Spleen (tissue), 7 donors: ENCODE data around the gene TM4SF18.

Experiments used
- POLR2A ChIP-seq, 3 donors: fragments of 450-650 bp; IDR thresholded peaks; one replicate each; pipeline ENCODE4 v1.5.1; 2017; ENCODE audit warnings: antibody characterized with exemption in 3 of 3, mild to moderate bottlenecking in 1 of 3
- POLR2AphosphoS5 ChIP-seq, 3 donors: sonication (generic); formaldehyde crosslinking; IDR thresholded peaks; one replicate each; pipeline ENCODE4 v1.5.1; 2017; ENCODE audit warnings: antibody characterized with exemption in 3 of 3
- TF ChIP-seq, protein P1 (sequence below), 11 experiments: fragments of 200-600 bp in 7 of 11; fragments of 450-650 bp in 4 of 11; sonication (generic) in 4 of 11; IDR thresholded peaks in 8 of 11; conservative IDR thresholded peaks in 3 of 11; 1 replicate in 7 of 11; 2 replicates in 4 of 11; pipeline versions ENCODE4 v1.4.0 to v1.8.0; 2016 to 2021; ENCODE audit warnings: antibody characterized with exemption in 11 of 11, inconsistent platforms in 4 of 11, mild to moderate bottlenecking in 1 of 11
- donor health status: DM: no; HTN: no; CAD: no; lungs with moderate emphysema.
- donor health status: DM: no; HTN: no; CAD: no.
- donor health status: DM: no; HTN: no; CAD: no.

DNA sequence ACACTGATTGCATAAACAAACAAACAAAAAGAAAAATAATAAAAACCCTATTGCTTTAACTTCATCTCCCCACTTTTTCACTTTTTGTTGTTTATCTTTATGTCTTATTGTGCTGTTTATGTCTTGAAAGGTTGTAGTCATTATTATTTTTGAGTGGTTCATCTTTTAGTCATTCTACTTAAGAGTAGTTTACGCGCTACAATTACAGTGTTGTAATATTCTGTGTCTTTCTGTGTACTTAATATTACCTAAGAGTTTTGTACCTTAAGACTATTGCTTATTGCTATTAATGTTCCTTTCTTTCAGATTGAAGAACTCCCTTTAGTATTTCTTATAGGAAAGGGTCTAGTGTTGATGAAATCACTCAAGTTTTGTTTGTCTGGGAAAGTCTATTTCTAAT lies 28.1 kb downstream of the TM4SF18 start:
- TF ChIP-seq, protein P1, sequence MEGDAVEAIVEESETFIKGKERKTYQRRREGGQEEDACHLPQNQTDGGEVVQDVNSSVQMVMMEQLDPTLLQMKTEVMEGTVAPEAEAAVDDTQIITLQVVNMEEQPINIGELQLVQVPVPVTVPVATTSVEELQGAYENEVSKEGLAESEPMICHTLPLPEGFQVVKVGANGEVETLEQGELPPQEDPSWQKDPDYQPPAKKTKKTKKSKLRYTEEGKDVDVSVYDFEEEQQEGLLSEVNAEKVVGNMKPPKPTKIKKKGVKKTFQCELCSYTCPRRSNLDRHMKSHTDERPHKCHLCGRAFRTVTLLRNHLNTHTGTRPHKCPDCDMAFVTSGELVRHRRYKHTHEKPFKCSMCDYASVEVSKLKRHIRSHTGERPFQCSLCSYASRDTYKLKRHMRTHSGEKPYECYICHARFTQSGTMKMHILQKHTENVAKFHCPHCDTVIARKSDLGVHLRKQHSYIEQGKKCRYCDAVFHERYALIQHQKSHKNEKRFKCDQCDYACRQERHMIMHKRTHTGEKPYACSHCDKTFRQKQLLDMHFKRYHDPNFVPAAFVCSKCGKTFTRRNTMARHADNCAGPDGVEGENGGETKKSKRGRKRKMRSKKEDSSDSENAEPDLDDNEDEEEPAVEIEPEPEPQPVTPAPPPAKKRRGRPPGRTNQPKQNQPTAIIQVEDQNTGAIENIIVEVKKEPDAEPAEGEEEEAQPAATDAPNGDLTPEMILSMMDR (IDR thresholded peaks at IDR 0.05 in 8 of 11, conservative IDR thresholded peaks at IDR 0.05 in 3 of 11), result no peak
- TF ChIP-seq POLR2AphosphoS5 (IDR thresholded peaks at IDR 0.05) (no peak), POLR2A (IDR thresholded peaks at IDR 0.05) (no peak)
